Caco-2 (cell line): ENCODE measurements around the gene ADORA3. TPM values are rescaled to one million over a fixed set of nuclear protein-coding genes. Genes with fewer than 3 reads are reported as not detected.

Source experiments
- BruUV-seq: library from RNA; stranded (reverse); fragments of 400-500 nt; replicated peaks from 2 replicates; lab custom pipeline; 2021; lab: Mats Ljungman, UMichigan
- CTCF ChIA-PET: fragments of 300-600 bp; sonication (Branson Sonifier 250); formaldehyde crosslinking; loops from one replicate; lab custom pipeline; 2022; ENCODE audit warnings: antibody characterized with exemption; lab: Charles Lee
- POLR2A ChIA-PET: fragments of 300-600 bp; sonication (Branson Sonifier 250); formaldehyde crosslinking; loops from one replicate; lab custom pipeline; 2022; ENCODE audit warnings: antibody characterized with exemption; lab: Charles Lee
- DNase-seq, 2 experiments: peaks; one replicate each; pipeline versions ENCODE4 v3.0.0 to v3.0.0-alpha.2; 2020 to 2022
- H3K27me3 ChIP-seq: replicated peaks from 2 replicates; pipeline ENCODE4 v1.6.0; 2011; ENCODE audit warnings: low read length; ENCODE audit not compliant: control insufficient read depth, insufficient read depth
- H3K36me3 ChIP-seq: 2 replicates; pipeline ENCODE4 v1.5.1; 2011; ENCODE audit warnings: low read length; ENCODE audit not compliant: control insufficient read depth, insufficient read depth
- H3K4me1 ChIP-seq: fragments of 250-450 bp; sonication (Bioruptor Pico); 2 replicates; pipeline ENCODE4 v1.5.1; 2020; ENCODE audit warnings: mild to moderate bottlenecking
- H3K4me3 ChIP-seq: 2 replicates; pipeline ENCODE4 v1.5.1; 2011; ENCODE audit warnings: low read depth, mild to moderate bottlenecking, control low read depth, low read length
- H3K9me3 ChIP-seq: fragments of 250-450 bp; sonication (Bioruptor Pico); 2 replicates; pipeline ENCODE4 v1.5.1; 2020; ENCODE audit warnings: mild to moderate bottlenecking, moderate library complexity
- H3K27ac Mint-ChIP-seq: one replicate; pipeline ENCODE4 v1.8.0; 2022; ENCODE audit warnings: mixed read lengths; ENCODE audit not compliant: unreplicated experiment
- H3K27me3 Mint-ChIP-seq: one replicate; pipeline ENCODE4 v1.8.0; 2022; ENCODE audit warnings: mixed read lengths; ENCODE audit not compliant: insufficient read depth, unreplicated experiment
- H3K36me3 Mint-ChIP-seq: one replicate; pipeline ENCODE4 v1.8.0; 2022; ENCODE audit warnings: mild to moderate bottlenecking, mixed read lengths; ENCODE audit not compliant: insufficient read depth, unreplicated experiment
- H3K4me1 Mint-ChIP-seq: one replicate; pipeline ENCODE4 v1.8.0; 2022; ENCODE audit warnings: low read depth, mixed read lengths; ENCODE audit not compliant: unreplicated experiment
- H3K4me3 Mint-ChIP-seq: one replicate; pipeline ENCODE4 v1.8.0; 2022; ENCODE audit warnings: mild to moderate bottlenecking, moderate library complexity, mixed read lengths; ENCODE audit not compliant: unreplicated experiment
- H3K9me3 Mint-ChIP-seq: one replicate; pipeline ENCODE4 v1.8.0; 2022; ENCODE audit warnings: mixed read lengths; ENCODE audit not compliant: unreplicated experiment
- intact Hi-C: fragments of 100-400 bp; cut with micrococcal nuclease; formaldehyde crosslinking; loops from one replicate; pipeline ENCODE4 v1.10.0; 2022; ENCODE audit not compliant: unreplicated experiment
- total RNA-seq: library from RNA; stranded (reverse); gene quantifications from 2 replicates; pipeline ENCODE4 v1.2.3, GENCODE V29; 2022
- TF ChIP-seq, protein P1 (sequence below), 2 experiments: fragments of 200-600 bp in 1 of 2; IDR thresholded peaks; 1 replicate in 1 of 2; 2 replicates in 1 of 2; pipeline versions ENCODE4 v1.5.1 to v1.8.0; 2011 to 2022; ENCODE audit warnings: antibody characterized with exemption in 1 of 2, control low read depth in 1 of 2, inconsistent platforms in 1 of 2, low read depth in 1 of 2, low read length in 1 of 2, mild to moderate bottlenecking in 1 of 2, moderate library complexity in 1 of 2; ENCODE audit not compliant: insufficient read depth in 1 of 2, severe bottlenecking in 1 of 2, unreplicated experiment in 1 of 2

ADORA3 gene
- total RNA-seq, 1 experiment from 2014 or later, result not detected

DNA sequence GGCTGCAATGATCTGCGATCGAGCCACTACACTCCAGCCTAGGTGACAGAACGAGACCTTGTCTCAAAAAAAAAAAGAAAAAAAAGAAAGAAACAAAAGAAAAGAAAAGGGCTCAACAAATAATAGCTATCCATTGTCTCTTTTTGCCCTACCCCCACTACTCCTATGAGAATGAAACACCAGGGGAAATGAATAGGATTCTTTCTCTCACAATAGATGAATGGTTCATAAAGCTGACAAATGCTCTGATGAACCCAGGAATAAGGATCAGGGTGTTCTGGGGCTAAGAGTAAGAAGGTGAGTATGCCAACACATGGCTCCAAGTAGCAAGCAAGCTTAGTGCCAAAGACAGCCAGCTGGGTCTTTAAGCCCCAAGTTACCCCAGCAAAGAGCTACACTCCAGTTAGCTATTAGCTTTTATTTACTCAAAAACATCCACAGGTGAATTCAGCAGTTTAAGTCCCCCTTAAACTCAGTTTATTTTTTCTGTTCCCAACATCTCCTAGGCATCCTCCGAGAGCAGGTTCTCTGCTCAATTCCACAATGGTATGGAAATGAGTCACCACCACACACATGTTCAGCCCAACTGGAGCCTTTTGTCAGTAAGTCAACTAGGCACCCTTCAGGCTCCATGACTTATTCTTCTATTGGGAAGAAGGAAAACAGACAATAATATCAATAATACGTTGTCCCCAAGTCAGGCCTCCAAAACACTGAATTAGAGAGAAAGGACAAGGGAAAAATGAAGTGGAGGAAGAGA, 4.2 kb downstream of the ADORA3 start:
- Mint-ChIP-seq H3K36me3 (no peaks in the 10 kb centered on the region), H3K27me3 (no peaks in the 10 kb centered on the region), H3K9me3 (no peaks in the 10 kb centered on the region), H3K4me1 (peaks cover 6% of the 10 kb centered on the region), H3K4me3 (no peak overlapping the region), H3K27ac (no peak overlapping the region)
- BruUV-seq, result no TSS peak
- TF ChIP-seq, protein P1, sequence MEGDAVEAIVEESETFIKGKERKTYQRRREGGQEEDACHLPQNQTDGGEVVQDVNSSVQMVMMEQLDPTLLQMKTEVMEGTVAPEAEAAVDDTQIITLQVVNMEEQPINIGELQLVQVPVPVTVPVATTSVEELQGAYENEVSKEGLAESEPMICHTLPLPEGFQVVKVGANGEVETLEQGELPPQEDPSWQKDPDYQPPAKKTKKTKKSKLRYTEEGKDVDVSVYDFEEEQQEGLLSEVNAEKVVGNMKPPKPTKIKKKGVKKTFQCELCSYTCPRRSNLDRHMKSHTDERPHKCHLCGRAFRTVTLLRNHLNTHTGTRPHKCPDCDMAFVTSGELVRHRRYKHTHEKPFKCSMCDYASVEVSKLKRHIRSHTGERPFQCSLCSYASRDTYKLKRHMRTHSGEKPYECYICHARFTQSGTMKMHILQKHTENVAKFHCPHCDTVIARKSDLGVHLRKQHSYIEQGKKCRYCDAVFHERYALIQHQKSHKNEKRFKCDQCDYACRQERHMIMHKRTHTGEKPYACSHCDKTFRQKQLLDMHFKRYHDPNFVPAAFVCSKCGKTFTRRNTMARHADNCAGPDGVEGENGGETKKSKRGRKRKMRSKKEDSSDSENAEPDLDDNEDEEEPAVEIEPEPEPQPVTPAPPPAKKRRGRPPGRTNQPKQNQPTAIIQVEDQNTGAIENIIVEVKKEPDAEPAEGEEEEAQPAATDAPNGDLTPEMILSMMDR (IDR thresholded peaks at IDR 0.05; ENCODE audit: insufficient read depth in 1 of 2, low read depth in 1 of 2, low read length in 1 of 2, severe bottlenecking in 1 of 2, unreplicated experiment in 1 of 2), result no peak
- DNase-seq, result no peak
- no peaks in the 10 kb centered on the region for H3K36me3 ChIP-seq
- no peak overlapping the region for H3K4me3 ChIP-seq
- H3K9me3 ChIP-seq, result no peaks in the 10 kb centered on the region
- H3K27me3 ChIP-seq, result no peaks in the 10 kb centered on the region
- intact Hi-C loops, result no loop called here
- CTCF ChIA-PET, result no interaction called here
- H3K4me1 ChIP-seq, result no peaks in the 10 kb centered on the region
- POLR2A ChIA-PET, result no interaction called here

DNA sequence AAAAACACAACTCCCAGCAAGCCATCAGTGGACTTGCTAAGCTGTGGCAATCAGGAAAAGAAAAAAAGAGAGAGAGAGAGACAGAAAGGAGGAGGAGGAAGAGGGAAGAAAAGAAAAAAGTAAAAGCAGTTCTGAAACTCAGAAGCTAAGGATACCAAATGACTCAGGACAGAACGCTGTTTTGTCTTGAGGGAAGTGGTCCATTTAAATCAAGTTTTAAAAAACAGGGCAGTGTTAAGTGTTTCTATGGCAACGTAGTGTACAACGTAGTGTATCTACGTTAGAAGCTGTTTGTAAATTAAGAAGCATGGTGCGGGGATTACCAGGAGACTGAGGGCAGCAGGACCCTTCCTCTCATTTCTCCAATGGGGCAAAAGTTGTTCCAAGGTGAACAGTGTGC, 5.8 kb downstream of the ADORA3 start:
- H3K36me3 Mint-ChIP-seq, result no peaks in the 10 kb centered on the region
- H3K4me3 ChIP-seq, result no peak overlapping the region
- ChIA-PET CTCF (interaction anchor here (1.5 kb wide), 1 partner anchor 10 kb away, joined by 9 read pairs; no protein-coding TSS in a partner anchor), POLR2A (no interaction called here)
- BruUV-seq, result no TSS peak
- H3K4me1 Mint-ChIP-seq, result no peaks in the 10 kb centered on the region
- H3K27ac Mint-ChIP-seq, result no peak overlapping the region
- TF ChIP-seq, protein P1 (IDR thresholded peaks at IDR 0.05; ENCODE audit: insufficient read depth in 1 of 2, low read depth in 1 of 2, low read length in 1 of 2, severe bottlenecking in 1 of 2, unreplicated experiment in 1 of 2), result no peak
- DNase-seq, result no peak
- H3K36me3 ChIP-seq, result no peaks in the 10 kb centered on the region
- H3K27me3 ChIP-seq, result no peaks in the 10 kb centered on the region
- intact Hi-C loops, result no loop called here
- H3K4me1 ChIP-seq, result no peaks in the 10 kb centered on the region
- H3K9me3 ChIP-seq, result no peaks in the 10 kb centered on the region
- H3K9me3 Mint-ChIP-seq, result no peaks in the 10 kb centered on the region
- no peak overlapping the region for H3K4me3 Mint-ChIP-seq
- H3K27me3 Mint-ChIP-seq, result no peaks in the 10 kb centered on the region

DNA sequence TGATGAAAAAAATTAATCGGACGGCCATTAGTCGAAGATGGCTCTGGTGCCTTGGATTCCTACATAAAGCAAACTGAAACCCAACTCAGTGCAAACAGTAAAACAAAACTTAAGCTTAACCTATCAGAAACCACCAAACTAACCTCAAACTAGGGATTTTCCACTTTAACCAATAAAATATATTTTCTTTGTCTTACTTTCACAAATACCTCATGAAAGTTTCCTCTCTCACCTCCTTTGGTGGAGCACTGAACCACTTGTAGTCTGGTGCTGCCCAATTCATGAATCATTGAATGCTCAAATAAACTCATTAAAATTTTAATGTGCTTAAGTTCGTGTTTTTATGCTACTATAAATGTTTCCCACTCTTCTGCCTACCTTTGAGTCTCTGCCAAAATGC, 7.0 kb downstream of the ADORA3 start:
- Mint-ChIP-seq H3K27ac (no peak overlapping the region), H3K9me3 (no peaks in the 10 kb centered on the region), H3K4me3 (no peak overlapping the region), H3K4me1 (no peaks in the 10 kb centered on the region), H3K36me3 (no peaks in the 10 kb centered on the region), H3K27me3 (no peaks in the 10 kb centered on the region)
- Histone ChIP-seq H3K4me1 (no peaks in the 10 kb centered on the region), H3K4me3 (no peak overlapping the region), H3K9me3 (no peaks in the 10 kb centered on the region), H3K36me3 (no peaks in the 10 kb centered on the region), H3K27me3 (no peaks in the 10 kb centered on the region)
- CTCF ChIA-PET, result no interaction called here
- TF ChIP-seq, protein P1 (IDR thresholded peaks at IDR 0.05; ENCODE audit: insufficient read depth in 1 of 2, low read depth in 1 of 2, low read length in 1 of 2, severe bottlenecking in 1 of 2, unreplicated experiment in 1 of 2), result no peak
- POLR2A ChIA-PET, result no interaction called here
- DNase-seq, result no peak
- BruUV-seq, result no TSS peak
- intact Hi-C loops, result no loop called here
